Measurements from ENCODE around the gene SP4.
"Not testable (repeated sequence)": the region's sequence is repeated elsewhere in the genome, so short reads cannot be mapped to it uniquely, and the experiment has no call there.

SP4 gene

DNA sequence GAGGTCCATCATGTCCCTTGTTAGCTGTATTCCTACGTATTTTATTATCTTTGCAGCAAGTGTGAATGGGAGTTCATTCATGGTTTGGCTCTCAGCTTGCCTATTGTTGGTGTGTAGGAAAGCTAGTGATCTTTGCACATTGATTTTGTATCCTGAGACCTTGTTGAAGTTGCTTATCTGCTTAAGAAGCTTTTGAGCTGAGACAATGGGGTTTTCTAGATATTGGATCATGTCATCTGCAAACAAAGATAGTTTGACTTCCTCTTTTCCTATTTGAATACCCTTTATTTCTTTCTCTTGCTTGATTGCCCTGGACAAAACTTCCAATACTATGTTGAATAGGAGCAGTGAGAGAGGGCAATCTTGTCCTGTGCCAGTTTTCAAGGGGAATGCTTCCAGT is 104.6 kb downstream of the SP4 start:
- not testable (repeated sequence) for DNase-seq

DNA sequence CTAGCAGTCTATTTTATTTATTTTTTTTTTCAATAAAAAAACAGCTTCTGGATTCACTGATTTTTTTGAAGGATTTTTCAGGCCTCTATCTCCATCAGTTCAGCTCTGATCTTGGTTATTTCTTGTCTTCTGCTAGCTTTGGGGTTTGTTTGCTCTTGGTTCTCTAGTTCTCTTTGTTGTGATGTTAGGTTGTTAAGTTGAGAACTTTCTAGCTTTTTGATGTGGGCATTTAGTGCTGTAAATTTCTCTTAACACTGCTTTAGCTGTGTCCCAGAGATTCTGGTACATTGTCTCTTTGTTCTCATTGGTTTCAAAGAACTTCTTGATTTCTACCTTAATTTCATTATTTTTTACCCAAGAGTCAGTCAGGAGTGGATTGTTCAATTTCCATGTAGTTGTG is 105.8 kb downstream of the SP4 start:
- not testable (repeated sequence) for DNase-seq

DNA sequence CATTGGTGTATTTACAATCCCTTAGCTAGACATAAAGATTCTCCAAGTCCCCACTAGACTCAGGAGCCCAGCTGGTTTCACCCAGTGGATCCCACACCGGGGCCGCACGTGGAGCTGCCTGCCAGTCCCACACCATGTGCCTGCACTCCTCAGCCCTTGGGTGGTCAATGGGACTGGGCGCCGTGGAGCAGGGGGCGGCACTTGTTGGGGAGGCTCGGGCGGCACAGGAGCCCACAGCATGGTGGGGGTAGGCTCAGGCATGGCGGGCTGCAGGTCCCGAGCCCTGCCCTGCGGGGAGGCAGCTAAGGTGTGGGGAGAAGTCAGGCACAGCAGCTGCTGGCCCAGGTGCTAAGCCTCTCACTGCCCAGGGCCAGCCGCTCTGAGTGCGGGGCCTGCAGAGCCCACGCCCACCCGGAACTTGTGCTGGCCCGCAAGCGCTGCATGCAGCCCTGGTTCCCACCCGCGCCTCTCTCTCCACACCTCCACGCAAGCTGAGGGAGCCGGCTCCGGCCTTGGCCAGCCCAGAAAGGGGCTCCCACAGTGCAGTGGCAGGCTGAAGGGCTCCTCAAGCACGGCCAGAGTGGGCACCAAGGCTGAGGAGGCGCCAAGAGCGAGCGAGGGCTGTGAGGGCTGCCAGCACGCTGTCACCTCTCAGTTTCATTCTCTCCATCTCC is 108.7 kb downstream of the SP4 start:
- DNase-seq: not testable (repeated sequence)

DNA sequence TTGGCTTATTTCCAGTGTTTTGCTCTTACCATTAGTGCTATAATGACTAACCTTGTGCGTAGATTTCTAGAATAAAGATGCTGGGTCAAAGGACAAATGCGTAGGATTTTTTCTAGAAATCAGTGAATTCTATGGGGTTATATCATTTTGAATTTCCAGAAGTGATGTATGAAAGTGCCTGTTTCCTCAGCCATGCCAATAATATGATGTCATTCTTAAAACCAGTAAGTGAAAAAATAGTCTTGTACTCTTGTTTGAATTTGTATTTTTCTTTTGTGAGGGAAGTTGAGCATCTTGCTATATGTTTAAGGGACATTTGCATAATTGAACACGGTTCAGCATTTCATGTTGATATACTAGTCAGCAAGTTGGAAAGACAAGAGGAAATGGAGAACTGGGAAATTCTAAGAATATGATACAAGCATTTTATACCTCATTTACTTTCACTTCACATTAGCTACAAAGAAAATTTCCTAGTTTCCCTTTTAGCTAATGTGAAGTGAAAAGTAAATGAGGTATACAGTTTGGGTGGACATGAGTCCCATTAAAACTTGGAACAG is 111.1 kb downstream of the SP4 start:
- no peak for DNase-seq

DNA sequence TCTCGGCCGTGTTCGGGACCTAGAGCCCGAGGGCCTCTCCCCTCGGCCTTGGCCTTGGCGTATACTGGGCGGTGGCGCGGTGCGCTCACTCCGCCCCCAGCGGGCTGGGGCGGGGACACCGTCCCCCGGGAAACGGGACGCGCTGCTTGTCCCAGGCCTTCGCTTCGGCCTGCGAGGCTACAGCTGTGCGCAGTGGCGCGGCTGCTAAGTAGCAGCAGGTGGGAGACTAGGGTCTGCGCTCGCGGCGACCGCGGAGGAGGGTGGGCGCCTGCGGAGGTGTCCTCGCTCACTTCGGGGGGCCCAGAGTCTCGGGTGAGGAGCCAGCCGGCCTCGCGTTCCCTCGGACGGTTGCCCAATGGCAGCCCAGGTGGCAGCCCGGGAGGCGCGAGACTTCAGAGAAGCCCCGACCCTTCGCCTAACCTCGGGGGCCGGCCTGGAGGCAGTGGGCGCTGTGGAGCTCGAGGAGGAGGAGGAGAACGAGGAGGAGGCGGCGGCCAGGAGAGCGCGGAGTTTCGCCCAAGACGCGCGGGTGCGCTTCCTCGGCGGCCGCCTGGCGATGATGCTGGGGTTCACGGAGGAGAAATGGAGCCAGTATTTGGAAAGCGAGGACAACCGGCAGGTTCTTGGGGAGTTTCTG is 115.1 kb downstream of the SP4 start, which contains the start of gene DNAH11:
DNAH11 (plus strand) TSS at position 149 of the 637 bp plus-strand sequence; CDS start at position 356, 207 bp downstream.
- DNase-seq: no peak

DNA sequence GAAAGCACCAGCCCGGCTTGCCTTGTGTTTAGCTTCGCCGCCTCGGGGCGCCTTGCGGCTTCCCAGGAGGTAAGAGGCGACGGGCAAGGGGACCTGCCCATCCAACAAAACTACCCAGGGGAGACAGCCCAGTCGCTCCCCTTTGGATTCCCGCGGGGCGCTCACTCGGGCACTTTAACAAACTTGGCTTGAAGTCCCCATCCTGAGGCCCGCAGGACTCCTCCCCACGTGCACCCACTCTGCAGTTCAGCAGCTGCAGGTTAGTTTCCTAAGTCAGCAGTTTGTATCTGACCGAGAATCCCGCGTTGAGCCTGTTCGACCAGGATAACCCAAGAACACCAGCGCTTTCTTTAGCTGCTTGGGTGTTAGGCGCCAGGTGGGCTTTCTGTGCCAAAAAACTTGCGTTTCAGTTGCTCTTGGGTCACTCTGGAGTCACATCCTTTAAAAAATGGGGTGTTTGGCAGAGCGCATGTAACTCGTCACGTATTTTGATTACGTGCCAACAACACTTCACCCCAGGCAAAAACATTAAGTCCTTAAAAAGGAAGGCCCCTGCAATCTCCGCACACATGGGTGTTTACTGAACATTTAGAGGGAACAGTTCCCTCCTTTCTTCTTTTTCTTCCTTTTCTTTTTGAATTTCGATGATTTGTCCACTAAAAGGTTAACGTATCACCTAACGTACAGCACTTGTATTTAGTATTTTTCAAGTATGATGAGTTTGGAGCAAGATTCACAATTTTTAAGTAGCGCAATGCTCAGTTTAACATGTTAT is 115.8 kb downstream of the SP4 start:
- DNase-seq: no peak

DNA sequence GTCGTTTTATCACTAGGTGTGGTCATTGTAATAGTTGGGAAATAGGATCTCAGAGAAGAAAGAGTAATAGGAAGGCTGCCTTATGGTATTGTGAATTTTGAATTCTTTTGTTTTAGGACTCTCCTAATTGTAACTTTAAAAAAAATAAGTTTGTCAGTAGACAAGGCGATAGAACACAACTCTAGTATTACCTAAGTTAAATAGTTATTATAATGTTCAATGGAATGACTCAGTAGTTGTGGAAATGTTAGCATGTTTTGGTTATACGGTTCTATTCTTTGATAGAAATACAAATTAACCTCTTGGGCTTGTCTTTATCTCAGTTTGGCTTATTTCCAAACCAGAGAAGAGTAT is 116.4 kb downstream of the SP4 start:
- DNase-seq: no peak

DNA sequence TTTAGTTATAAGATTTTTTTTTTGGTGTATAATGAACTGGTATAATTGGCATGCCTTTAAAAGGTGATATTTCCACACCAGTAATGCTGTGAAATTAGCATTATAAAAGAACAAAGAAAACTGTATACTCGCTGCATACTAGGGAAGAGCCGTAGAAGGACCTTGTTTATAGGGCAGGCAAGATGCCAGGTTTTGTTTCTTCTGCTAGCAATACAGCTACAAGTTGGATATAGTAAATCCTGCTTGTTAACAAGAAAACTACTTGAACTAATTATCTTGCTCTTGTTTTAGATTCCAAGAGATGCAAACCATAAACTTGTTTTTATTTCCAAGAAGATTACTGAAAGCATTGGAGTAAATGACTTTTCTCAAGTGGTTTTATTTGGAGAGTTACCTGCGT is 116.8 kb downstream of the SP4 start:
- no peak for DNase-seq

DNA sequence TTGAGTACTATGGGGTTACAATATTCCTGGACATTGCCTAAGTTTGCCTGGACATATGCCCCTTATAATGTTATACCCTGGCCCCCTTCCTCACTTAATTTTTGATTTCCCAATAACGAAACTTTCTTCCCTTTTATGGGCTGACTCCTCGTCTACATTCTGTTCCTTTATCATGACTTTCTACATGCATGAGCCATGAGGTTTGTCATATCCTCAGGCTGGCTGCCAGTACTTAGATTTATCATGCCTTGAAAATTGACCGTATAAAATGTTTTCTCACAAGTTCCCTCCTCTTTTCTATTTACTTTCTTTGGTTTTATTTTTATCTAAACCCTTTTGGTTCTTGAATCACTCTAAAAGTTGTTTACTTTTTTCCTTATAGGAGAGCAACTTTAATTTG is 119.6 kb downstream of the SP4 start:
- DNase-seq: no peak

DNA sequence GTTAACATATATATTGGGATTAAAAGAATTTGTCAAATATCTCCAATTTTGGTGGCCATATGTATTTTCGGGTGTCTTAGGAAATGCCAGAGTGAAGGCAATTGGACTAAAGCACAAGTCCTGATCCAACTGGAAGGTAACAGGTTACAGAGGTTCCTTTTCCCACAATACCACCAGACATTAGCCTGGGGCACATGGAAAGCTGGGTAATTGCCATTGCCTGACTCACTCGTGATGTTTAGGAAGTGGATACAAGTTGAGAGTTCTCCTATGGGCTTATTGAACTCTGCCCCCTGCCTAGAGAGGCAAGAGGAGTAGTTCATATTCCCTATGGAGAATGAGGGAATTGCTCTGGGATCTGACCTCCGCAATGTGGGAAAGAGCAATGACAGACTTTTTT is 120.6 kb downstream of the SP4 start:
- DNase-seq: no peak

DNA sequence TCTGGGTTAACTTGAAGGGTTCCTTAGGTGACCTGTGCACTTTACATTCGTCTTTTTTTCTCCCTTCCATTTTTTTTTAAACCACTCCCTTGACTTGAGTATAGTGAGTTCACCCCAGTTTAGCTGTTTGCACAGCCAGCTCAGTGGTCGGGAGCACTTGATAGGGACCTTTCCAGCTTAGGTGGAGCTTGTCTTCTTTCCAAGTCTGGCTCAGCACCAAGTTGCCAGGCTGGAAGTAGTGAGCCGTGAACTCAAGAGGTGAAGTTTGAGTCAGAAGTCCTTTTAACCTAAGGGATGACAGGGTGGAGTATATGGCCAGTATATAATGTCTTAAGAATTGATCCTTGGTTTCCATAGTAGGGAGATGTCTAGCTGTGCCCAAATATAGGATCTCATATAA is 122.2 kb downstream of the SP4 start:
- no peak for DNase-seq

DNA sequence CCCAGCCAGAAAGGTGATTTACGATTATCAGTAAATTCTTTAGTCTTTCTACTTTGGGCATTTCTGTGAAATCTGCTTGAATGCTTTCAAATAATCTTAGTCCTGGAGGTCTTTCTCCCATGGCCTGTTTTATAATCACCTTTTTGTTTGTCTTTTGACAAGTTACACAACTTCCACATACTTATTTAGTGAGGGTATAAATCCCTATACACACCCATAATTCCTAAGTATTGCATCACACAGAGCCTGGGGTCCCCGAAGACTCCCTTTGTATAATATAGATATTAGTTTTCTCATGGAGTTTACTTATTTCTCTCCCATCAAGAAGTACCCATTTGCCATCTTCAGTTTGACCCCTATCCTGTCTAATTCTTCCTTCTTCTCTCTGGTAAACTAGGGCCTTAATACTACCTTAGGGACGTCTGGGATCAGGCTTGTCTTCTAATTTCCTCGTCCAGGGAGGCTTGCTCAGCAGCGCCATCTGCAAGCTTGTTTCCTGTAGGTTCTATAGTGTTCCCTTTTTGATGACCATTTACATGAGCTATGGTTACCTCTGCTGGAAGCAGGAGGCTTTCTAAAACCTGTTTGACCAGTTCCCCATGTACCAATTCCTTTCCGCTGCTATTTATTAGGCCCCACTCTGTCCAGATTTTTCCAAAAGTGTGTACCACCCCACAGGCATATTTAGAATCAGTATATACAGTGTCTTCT is 123.1 kb downstream of the SP4 start:
- no peak for DNase-seq

DNA sequence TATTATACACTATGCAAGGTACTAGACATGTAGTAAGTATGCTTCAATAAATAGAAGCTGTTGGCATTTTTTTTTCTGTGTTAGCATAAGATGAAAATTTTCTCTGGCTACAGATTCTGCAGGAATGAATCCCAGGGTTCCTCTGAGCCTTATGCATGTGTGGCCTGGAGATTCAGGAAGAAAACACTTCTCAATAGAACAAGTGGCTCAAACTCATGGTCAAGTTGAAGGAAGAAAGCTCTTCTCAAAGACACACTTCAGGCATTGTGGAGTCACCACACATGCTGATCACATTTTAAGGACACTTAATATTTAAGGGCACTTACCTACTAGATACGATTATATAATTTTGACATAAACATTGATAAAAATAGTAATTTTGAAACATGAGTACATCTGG is 134.5 kb downstream of the SP4 start:
- no peak for DNase-seq
